ENCODE data around the gene PRKCZ.

DNA sequence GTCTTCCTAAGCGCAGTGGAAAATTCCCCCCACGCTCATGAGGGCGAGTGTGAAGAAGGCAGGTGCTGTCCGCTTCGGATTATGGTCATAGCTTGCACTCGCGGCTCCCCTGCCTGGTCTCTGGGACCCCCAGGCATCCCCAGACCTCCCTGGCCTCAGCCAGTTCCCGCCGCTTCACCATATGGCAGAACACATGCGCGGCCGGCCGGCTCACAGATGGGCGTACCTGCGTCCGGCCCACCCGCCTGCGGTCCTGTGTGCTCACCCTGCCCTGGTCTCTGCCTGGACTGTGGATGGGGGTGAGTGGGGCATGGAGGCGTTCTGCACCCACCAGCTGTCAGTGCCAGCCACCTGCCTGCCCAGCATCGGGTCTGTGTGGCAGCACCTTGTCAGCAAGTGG is 34.1 kb downstream of the PRKCZ start:
- TF ChIP-seq EZH2phosphoT487 (IDR thresholded peaks at IDR 0.05; ENCODE audit: insufficient read depth, low read depth), result no peak
- no peak for TF ChIP-seq EZH2 (IDR thresholded peaks at IDR 0.05; ENCODE audit: insufficient read depth, poor library complexity, severe bottlenecking)

Data from GM23248 (cell line).